Trophoblast cell (in vitro differentiated cells and primary cell): ENCODE measurements around the gene DNM3.

Experiments used
- DNase-seq, 2 donors: peaks; one replicate each; pipeline ENCODE4 v3.0.0-alpha.2; 2016
- H2AFZ ChIP-seq: 2 replicates; pipeline ENCODE4 v1.6.1; 2013; ENCODE audit warnings: low read length, moderate library complexity, mild to moderate bottlenecking; ENCODE audit not compliant: insufficient read depth, poor library complexity
- H2AK5ac ChIP-seq: 2 replicates; pipeline ENCODE4 v1.6.1; 2013; ENCODE audit warnings: mild to moderate bottlenecking, low read length
- H2BK120ac ChIP-seq: 2 replicates; pipeline ENCODE4 v1.6.1; 2013; ENCODE audit warnings: low read length, mild to moderate bottlenecking, moderate library complexity; ENCODE audit not compliant: insufficient read depth, poor library complexity
- H2BK12ac ChIP-seq: 2 replicates; pipeline ENCODE4 v1.6.1; 2013; ENCODE audit warnings: mild to moderate bottlenecking, low read length, moderate library complexity
- H2BK5ac ChIP-seq: 2 replicates; pipeline ENCODE4 v1.6.1; 2013; ENCODE audit warnings: low read length, low read depth, moderate library complexity, mild to moderate bottlenecking; ENCODE audit not compliant: poor library complexity
- H3K14ac ChIP-seq: 2 replicates; pipeline ENCODE4 v1.6.1; 2013; ENCODE audit warnings: mild to moderate bottlenecking, low read length
- H3K18ac ChIP-seq: 2 replicates; pipeline ENCODE4 v1.6.1; 2013; ENCODE audit warnings: mild to moderate bottlenecking, low read length
- H3K23ac ChIP-seq: 2 replicates; pipeline ENCODE4 v1.6.1; 2013; ENCODE audit warnings: low read length
- H3K27ac ChIP-seq: 2 replicates; pipeline ENCODE4 v1.5.1; 2013; ENCODE audit warnings: low read depth, mild to moderate bottlenecking, inconsistent platforms, low read length, moderate library complexity
- H3K27me3 ChIP-seq: 2 replicates; pipeline ENCODE4 v1.6.1; 2013; ENCODE audit warnings: inconsistent platforms, mild to moderate bottlenecking, low read length, moderate library complexity; ENCODE audit not compliant: insufficient read depth
- H3K36me3 ChIP-seq, 2 experiments: 1 replicate in 1 of 2; 2 replicates in 1 of 2; pipeline ENCODE4 v1.6.1; 2013; ENCODE audit warnings: low read length in 2 of 2, mild to moderate bottlenecking in 2 of 2, moderate library complexity in 1 of 2; ENCODE audit not compliant: insufficient read depth in 2 of 2, control insufficient read depth in 1 of 2
- H3K4ac ChIP-seq: 2 replicates; pipeline ENCODE4 v1.6.1; 2013; ENCODE audit warnings: low read depth, mild to moderate bottlenecking, low read length, moderate library complexity
- H3K4me1 ChIP-seq, 2 experiments: 1 replicate in 1 of 2; 2 replicates in 1 of 2; pipeline ENCODE4 v1.6.1; 2013; ENCODE audit warnings: low read length in 2 of 2, mild to moderate bottlenecking in 2 of 2, moderate library complexity in 1 of 2; ENCODE audit not compliant: insufficient read depth in 2 of 2, control insufficient read depth in 1 of 2
- H3K4me2 ChIP-seq: 2 replicates; pipeline ENCODE4 v1.6.1; 2013; ENCODE audit warnings: inconsistent platforms, mild to moderate bottlenecking, low read length, moderate library complexity
- H3K4me3 ChIP-seq: 2 replicates; pipeline ENCODE4 v1.5.1; 2013; ENCODE audit warnings: mild to moderate bottlenecking, low read depth, low read length, inconsistent platforms
- H3K79me1 ChIP-seq: one replicate; pipeline ENCODE4 v1.6.1; 2013; ENCODE audit warnings: low read length
- H3K79me2 ChIP-seq: 2 replicates; pipeline ENCODE4 v1.6.1; 2013; ENCODE audit warnings: low read length, mild to moderate bottlenecking; ENCODE audit not compliant: control insufficient read depth, insufficient read depth, poor library complexity
- H3K9ac ChIP-seq: 2 replicates; pipeline ENCODE4 v1.6.1; 2013; ENCODE audit warnings: mild to moderate bottlenecking, low read length
- H3K9me3 ChIP-seq: 2 replicates; pipeline ENCODE4 v1.6.1; 2013; ENCODE audit warnings: low read depth, mild to moderate bottlenecking, control low read depth, inconsistent platforms, low read length; ENCODE audit not compliant: insufficient read depth
- H4K12ac ChIP-seq: 2 replicates; pipeline ENCODE4 v1.6.1; 2013; ENCODE audit warnings: low read depth, mild to moderate bottlenecking, low read length, moderate library complexity
- H4K8ac ChIP-seq: 2 replicates; pipeline ENCODE4 v1.6.1; 2013; ENCODE audit warnings: low read depth, mild to moderate bottlenecking, low read length, moderate library complexity
- H4K91ac ChIP-seq: one replicate; pipeline ENCODE4 v1.6.1; 2013; ENCODE audit warnings: low read depth, mild to moderate bottlenecking, low read length, moderate library complexity
- WGBS: extraction: QIAGEN DNeasy Blood & Tissue Kit; methylation state at CpG from one replicate; pipeline ENCODE4 v1.1.7; 2013; ENCODE audit warnings: missing lambda C conversion rate; ENCODE audit not compliant: insufficient read length, insufficient coverage; ENCODE audit errors: extremely low coverage; 5-methylcytosine and 5-hydroxymethylcytosine counted together

The DNM3 gene

DNA sequence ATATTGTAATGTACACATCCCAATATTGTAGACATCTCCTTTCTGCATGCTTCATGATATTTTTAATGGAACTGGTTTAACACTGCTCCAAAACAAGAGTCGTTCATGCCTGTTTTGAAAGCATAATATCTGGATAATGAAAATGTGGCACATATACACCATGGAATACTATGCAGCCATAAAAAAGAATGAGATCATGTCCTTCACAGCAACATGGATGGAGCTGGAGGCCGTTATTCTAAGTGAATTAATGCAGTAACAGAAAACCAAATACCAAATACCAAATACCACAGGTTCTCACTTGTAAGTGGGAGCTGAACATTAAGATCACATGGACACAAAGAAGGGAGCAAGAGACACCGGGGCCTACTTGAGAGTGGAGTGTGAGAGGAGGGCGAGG lies 487.0 kb downstream of the DNM3 start:
- Histone ChIP-seq H4K8ac (no peak overlapping the region), H3K9me3 (no peaks in the 10 kb centered on the region), H3K18ac (no peak overlapping the region), H3K79me2 (no peaks in the 10 kb centered on the region), H3K27me3 (no peaks in the 10 kb centered on the region), H3K9ac (no peak overlapping the region), H2AK5ac (no peak overlapping the region), H3K36me3 (no peaks in the 10 kb centered on the region), H3K23ac (no peak overlapping the region), H4K12ac (no peak overlapping the region), H2BK120ac (no peak overlapping the region), H3K14ac (no peak overlapping the region), H3K4ac (no peak overlapping the region), H3K79me1 (peaks cover 2% of the 10 kb centered on the region), H3K27ac (no peak overlapping the region), H3K4me2 (no peak overlapping the region), H2AFZ (no peak overlapping the region), H3K4me3 (no peak overlapping the region), H4K91ac (no peak overlapping the region), H2BK5ac (no peak overlapping the region), H3K4me1 (no peaks in the 10 kb centered on the region), H2BK12ac (no peak overlapping the region)
- WGBS: no CpG with 5 or more reads among the region's 4 CpGs
- DNase-seq: no peak

DNA sequence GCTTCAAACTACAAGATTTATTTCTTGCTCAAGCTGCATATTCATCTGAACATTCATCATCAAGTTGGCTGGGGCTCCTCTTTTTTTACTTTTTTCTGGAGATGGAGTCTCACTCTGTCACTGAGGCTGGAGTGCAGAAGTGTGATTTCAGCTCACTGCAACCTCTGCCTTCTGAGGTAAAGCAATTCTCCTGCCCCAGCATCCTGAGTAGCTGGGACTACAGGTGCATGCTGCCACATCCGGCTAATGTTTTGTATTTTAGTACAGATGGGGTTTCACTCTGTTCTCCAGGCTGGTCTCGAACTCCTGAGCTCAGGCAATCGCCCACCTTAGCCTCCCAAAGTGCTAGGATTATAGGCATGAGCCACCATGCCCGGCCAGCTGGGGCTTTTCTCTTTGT lies 490.9 kb downstream of the DNM3 start:
- Histone ChIP-seq H3K9me3 (no peaks in the 10 kb centered on the region), H2AFZ (no peak overlapping the region), H3K18ac (no peak overlapping the region), H2BK5ac (no peak overlapping the region), H3K4me3 (no peak overlapping the region), H3K27ac (no peak overlapping the region), H2BK120ac (no peak overlapping the region), H3K9ac (no peak overlapping the region), H3K79me1 (no peaks in the 10 kb centered on the region), H4K8ac (no peak overlapping the region), H3K23ac (no peak overlapping the region), H4K12ac (no peak overlapping the region), H3K14ac (no peak overlapping the region), H2BK12ac (no peak overlapping the region), H4K91ac (no peak overlapping the region), H3K36me3 (no peaks in the 10 kb centered on the region), H3K4ac (no peak overlapping the region), H3K4me1 (no peaks in the 10 kb centered on the region), H3K79me2 (no peaks in the 10 kb centered on the region), H2AK5ac (no peak overlapping the region), H3K27me3 (no peaks in the 10 kb centered on the region), H3K4me2 (no peak overlapping the region)
- no peak for DNase-seq
- no CpG with 5 or more reads among the region's 4 CpGs for WGBS

DNA sequence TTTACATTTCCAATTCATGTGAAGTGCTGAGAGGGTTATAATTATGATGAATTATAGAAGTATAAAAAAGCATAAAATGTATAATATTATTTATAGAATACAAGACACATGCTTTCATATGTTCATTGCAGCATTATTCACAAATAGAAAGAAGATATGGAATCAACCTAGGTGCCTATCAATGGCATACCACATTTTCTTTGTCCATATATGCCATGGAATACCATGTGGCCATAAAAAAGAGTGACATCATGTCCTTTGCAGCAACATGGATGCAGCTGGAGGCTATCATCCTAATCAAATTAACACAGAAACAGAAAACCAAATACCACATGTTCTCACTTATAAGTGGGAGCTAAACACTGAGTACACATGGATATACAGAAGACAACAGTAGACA lies 494.1 kb downstream of the DNM3 start:
- DNase-seq: no peak
- Histone ChIP-seq H3K27me3 (no peaks in the 10 kb centered on the region), H3K23ac (no peak overlapping the region), H2AFZ (no peak overlapping the region), H3K79me1 (no peaks in the 10 kb centered on the region), H2AK5ac (no peak overlapping the region), H2BK12ac (no peak overlapping the region), H4K12ac (no peak overlapping the region), H3K4me2 (no peak overlapping the region), H3K4me3 (no peak overlapping the region), H3K4me1 (no peaks in the 10 kb centered on the region), H3K79me2 (no peaks in the 10 kb centered on the region), H2BK5ac (no peak overlapping the region), H3K36me3 (no peaks in the 10 kb centered on the region), H3K18ac (no peak overlapping the region), H3K14ac (no peak overlapping the region), H4K91ac (no peak overlapping the region), H4K8ac (no peak overlapping the region), H3K27ac (no peak overlapping the region), H3K9ac (no peak overlapping the region), H3K4ac (no peak overlapping the region), H2BK120ac (no peak overlapping the region), H3K9me3 (no peaks in the 10 kb centered on the region)

DNA sequence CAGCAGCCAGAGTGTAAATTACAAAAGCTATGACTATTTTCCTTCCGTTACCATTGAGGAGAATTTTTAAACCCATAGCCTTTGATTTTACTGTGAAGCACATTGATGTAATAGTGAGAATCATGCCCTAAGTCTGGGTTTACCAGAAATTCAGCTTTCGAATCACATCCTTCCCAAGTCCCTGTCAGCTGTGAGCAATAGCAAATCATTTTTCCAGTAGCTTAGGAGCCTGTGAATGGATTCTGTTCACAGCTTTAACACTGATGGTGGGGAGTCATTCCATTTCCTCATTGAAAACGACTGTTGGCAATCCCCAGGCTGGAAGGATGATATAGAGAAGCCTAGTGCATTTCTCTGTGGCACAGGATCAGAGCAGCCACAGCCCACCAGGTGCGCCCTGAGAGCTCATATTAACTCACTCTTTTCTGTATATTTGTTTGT lies 497.0 kb downstream of the DNM3 start:
- Histone ChIP-seq H3K9me3 (no peaks in the 10 kb centered on the region), H2BK12ac (no peak overlapping the region), H3K23ac (no peak overlapping the region), H3K27ac (no peak overlapping the region), H2BK120ac (no peak overlapping the region), H3K4me2 (no peak overlapping the region), H2BK5ac (no peak overlapping the region), H3K79me2 (no peaks in the 10 kb centered on the region), H3K79me1 (peaks cover under 1% of the 10 kb centered on the region), H3K27me3 (no peaks in the 10 kb centered on the region), H3K4me3 (no peak overlapping the region), H4K91ac (no peak overlapping the region), H3K14ac (no peak overlapping the region), H4K12ac (no peak overlapping the region), H2AK5ac (no peak overlapping the region), H3K18ac (no peak overlapping the region), H3K4me1 (no peaks in the 10 kb centered on the region), H3K4ac (no peak overlapping the region), H3K9ac (no peak overlapping the region), H2AFZ (no peak overlapping the region), H4K8ac (no peak overlapping the region), H3K36me3 (no peaks in the 10 kb centered on the region)
- no peak for DNase-seq
- WGBS: no CpG with 5 or more reads among the region's 4 CpGs

DNA sequence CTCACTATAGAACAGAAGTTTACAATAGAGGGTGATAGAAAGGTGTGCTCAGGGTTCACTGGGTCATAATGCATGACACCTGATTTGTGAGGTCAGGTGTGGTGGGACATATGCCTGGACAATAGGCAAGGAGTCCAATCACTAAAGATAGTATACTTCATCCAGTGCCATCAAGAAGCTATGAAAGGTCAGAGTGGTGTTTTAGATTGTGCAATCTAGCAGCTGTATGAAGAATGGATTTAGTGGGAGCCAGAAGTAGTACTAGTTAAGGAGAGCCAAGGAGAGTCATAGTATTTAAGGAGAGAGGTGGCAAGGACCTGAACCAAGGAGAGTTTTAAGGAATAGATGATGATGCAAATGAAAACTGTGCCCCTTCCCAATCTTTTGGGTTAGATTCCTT lies 498.5 kb downstream of the DNM3 start:
- H3K27ac ChIP-seq: no peak overlapping the region
- no peaks in the 10 kb centered on the region for H3K9me3 ChIP-seq
- peaks cover 2% of the 10 kb centered on the region for H3K79me1 ChIP-seq
- H2AK5ac ChIP-seq: no peak overlapping the region
- no peak overlapping the region for H4K91ac ChIP-seq
- H3K14ac ChIP-seq: no peak overlapping the region
- H3K79me2 ChIP-seq: no peaks in the 10 kb centered on the region
- H2AFZ ChIP-seq: no peak overlapping the region
- no peak overlapping the region for H3K18ac ChIP-seq
- DNase-seq: no peak
- H2BK12ac ChIP-seq: no peak overlapping the region
- H3K4me1 ChIP-seq: peaks cover 0 to 3% of the 10 kb centered on the region in 2 experiments
- H2BK120ac ChIP-seq: no peak overlapping the region
- H3K27me3 ChIP-seq: no peaks in the 10 kb centered on the region
- H4K12ac ChIP-seq: no peak overlapping the region
- H3K36me3 ChIP-seq: no peaks in the 10 kb centered on the region
- no peak overlapping the region for H3K4ac ChIP-seq
- H4K8ac ChIP-seq: no peak overlapping the region
- H3K4me2 ChIP-seq: no peak overlapping the region
- no peak overlapping the region for H3K23ac ChIP-seq
- H3K4me3 ChIP-seq: no peak overlapping the region
- H2BK5ac ChIP-seq: no peak overlapping the region
- H3K9ac ChIP-seq: no peak overlapping the region
